Measurements from ENCODE around the gene MRM3.
"Not testable (repeated sequence)": the region's sequence is repeated elsewhere in the genome, so short reads cannot be mapped to it uniquely, and the experiment has no call there.

The MRM3 gene

DNA sequence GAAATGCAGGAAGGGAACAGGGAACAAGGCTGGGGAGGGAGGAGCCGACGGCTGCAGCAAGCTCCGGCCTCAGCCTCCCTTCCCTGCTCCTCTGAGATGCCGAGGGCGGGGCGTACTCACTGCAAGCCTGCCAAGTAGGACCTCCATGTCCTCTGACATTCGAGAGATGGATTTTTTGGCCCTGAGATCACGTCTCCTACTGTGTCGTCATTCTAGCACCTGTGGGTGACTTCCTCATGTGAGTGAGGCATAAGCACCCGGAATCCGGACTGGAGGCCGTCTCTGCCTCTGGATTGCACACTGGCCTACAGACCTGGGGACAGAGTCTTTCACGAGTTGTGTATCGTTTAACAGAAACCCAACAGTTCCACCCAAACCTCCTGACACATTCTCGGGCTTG lies 14.5 kb downstream of the MRM3 start:
- no peak for DNase-seq

DNA sequence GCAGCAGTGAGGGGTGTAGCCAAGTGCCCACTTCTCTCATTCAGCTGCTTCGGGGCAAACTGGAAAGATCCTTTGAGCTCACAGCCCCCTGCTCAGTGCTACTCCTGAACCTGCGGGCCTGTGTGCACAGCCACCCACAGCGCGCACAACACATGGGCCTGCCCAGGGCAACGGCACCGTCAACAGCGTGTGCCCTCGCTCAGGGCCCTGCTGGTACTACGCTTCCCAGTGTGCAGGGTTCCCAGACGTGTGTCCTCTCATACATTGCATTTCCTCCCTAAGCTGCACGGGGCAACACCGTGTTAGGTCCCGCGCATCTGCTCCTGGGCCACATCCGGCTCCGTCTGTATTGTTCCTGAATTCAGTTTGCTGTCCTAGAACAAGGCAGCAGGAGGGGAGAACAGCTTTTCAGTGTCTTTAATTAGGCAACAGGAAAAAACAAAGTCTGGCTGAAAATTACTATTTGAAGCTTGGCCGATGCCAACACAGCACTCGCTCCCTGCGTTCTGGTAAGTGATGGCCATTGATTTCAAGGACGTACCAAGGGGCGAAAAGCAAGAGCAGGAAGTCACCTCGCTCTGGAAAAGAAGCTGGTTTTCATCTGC lies 15.2 kb downstream of the MRM3 start:
- DNase-seq = no peak

DNA sequence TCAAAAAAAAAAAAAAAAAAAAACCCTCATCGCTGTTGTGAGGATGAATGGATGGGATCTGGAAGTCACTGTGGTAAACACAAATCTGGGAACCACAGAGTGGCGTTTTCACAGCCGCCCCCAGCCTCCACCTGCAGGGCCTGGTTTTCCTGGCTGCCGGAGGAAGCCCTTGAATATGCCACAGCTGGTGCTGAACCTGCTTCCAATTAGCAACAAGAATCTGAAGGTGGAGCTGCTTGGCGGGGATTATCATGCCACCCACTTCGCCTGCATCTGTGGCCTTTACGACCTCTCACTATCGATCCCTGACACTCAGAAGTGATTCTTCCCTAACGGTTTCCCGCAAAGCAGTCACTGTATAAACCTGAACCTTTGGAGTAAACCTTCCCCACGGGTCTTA lies 16.1 kb downstream of the MRM3 start:
- DNase-seq = no peak

DNA sequence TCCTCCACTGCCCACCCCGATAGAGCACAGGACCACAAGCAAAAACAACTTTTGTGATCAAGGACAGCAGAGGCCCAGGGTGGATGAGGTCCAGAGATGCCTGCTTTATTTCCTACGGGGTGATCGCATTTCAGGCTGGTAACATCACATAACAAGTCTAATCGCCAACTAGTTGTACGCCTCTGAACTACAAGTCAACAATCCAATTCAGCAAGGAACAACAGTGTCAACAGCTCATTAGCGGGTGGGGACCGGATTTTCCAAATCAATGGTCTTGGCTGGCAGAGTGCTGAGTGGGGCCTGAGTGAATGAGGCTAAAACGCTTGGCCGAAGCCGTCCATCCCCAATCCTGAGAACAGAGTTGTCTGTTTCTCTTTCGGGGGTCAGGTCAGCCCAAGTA lies 17.1 kb downstream of the MRM3 start:
- DNase-seq = no peak

DNA sequence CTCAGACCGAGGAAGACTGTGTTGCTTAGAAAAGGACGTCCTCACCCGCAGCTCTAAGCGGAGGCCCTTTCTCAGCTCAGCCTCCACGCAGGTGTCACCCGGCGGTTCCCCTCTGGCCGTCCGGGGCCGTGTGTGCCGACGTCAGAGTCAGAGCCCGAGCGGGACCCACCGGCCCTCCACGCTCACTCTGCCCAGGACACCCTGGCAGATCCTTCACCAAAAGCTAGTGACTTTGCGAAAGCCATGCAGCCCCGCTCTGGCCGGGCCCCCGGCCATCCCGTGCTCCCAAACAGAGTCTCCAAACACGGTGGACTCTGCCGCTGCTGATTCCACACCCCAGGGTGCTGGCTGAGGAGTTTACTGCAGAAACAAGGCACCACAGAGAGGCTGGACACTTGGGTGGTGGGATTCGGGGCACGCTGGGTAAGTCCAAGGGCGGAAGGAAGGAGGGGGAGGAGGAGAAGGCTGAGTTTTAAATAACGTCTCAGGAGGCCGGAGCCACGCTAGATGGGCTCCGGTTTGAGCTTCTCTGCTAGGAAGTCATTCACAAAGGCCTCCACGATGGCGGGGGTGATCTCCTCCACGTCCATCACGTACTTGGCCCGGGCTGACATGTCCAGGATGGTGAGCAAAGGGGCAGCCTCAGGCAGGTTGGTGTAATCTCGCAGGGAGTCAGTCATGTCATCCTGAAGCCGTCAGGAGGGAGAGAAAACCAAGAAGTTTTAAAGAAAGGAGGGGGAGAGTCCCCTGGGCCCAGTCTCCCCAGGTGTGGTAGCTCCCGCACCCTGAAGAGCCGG lies 18.5 kb downstream of the MRM3 start:
- DNase-seq = no peak

DNA sequence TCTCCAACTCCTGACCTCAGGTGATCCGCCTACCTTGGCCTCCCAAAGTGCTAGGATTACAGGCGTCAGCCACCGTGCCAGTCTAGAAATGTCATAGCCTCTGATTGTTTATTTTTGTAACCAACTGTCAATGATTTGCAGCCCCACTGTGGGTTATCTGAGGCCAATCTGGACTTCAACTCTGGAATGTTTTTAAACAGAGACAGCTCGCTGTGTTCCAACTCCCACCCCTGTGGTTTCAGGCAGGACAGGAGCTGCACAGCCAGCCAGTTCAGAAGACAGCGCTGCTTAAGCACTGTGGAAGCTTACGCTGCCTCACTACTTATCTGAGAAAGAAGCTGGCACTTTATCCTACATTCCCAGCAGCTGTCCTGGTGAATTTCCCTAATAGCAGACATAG lies 19.5 kb downstream of the MRM3 start:
- no peak for DNase-seq

DNA sequence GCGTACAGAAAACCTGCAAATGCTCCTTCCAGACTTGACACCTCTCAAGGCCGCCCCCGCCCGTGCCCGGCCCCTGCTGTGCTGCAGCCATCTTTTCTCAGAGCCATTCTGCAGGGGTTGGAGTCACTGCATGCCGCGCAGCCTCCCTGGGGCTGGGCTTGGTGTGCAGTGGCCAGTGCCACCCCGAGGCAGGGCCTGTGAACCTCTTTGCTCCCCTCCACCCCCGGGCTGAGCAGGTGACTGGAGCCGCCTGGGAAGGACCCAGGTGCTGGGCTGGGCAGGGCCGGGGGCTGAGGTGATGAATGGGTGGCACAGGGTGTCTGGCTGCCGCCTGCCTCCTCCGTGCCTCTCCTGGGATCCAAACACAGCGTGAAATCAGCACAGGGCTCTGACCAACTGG lies 20.3 kb downstream of the MRM3 start:
- DNase-seq = no peak

DNA sequence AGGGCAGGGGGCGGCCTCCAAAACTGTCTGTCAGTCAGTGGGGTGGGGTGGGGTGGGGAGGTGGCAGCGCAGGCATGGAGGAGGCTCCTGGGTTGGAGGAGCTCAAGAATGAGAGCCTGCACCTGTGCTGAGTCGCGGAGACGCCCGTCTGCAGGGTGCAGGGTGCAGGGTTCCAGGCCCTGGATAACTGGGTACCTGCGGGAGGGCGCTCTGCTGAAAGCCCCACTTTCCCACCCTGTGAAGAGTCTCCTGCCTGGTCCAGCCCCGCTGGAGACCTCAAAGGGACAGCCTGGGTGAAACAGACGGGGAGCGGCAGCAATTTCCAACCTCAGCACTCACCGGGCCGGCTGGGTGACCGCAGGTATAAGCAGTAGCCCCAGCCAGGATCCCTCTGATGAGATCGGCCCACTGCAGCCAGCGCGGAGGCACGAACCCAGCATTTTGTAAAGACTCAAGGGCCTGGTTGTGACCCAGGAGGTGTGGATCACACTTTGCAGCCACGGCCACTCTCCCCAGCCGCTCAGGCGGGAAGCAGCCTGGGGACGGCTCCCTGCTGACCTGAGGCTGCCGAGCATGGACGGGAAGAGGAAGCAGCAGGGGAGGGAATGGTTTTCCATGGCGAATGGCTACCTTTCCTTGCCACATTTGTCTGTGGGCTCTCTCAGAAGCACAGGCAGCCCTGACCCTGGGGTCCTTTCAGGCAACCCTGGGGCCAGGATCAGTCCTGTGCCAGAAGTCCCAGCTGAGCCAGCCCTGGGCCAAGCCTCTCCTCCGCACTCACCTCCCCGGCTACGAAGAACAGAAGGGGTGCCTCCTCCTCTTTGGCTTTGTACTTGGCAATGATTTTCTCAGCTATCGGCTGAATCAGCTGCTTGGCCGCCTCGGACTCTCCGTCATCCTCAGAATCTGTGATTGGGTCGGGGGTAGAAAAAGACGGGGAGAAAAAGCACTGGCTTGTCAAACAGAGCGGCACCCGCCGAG lies 21.0 kb downstream of the MRM3 start:
- DNase-seq = no peak

DNA sequence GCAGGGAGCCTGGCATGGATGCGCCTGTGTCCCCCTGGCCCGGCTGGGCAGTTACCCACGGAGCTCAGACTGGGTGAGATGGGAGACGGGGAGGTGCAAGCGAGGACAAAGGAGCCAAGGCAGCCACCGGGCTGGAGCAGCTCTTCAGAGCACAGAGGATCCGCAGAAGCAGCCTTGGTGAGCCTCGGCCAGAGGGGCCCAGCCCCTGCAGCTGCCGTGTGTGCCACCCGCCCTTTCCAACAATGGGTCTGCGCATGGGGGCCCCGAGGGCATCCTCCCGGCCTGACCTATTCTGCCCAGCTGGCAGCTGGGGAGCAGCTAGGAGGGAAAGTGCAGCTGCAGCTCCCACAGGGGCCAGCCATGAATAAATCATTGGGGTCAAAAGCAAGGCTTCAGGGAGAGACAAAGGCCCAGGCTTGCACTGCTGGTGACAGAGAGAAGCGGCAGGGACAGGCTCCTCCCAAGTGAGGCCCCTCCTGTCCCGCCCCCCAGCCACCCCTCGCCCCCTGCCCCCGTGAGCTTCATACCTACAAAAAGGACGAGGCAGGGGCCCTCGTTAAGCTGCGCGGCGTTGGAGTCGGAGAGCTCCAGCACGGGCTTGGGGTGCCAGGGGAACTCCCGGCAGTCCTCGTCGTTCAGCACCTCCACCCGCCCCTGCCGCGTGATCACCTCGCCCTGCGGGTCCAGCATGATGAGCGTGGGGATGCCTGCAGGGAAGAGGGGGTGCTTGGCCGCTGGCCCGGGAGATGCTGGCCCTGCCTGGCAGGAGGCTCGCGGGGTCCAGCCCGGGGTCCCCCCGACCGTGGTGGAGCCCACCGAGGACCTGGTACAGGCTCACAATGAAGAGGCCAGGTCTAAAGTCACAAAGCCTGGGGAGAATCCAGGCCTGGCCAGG lies 22.6 kb downstream of the MRM3 start:
- no peak for DNase-seq

DNA sequence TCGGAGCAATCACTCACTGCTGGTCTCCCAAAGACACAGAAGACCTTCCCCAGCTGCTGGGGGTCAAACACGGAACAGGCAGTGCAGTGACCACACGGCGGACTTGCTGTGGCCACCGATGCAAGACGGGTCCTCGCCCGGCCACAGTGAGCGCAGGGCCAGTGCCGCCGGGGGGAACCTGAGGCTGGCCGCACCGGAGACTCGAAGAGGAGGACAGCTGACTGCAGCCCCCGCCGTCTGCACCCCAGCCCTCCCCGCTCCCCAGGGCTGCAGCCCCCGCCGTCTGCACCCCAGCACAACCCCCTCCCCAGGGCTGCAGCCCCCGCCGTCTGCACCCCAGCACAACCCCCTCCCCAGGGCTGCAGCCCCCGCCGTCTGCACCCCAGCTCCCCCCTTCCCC lies 23.7 kb downstream of the MRM3 start:
- not testable (repeated sequence) for DNase-seq

DNA sequence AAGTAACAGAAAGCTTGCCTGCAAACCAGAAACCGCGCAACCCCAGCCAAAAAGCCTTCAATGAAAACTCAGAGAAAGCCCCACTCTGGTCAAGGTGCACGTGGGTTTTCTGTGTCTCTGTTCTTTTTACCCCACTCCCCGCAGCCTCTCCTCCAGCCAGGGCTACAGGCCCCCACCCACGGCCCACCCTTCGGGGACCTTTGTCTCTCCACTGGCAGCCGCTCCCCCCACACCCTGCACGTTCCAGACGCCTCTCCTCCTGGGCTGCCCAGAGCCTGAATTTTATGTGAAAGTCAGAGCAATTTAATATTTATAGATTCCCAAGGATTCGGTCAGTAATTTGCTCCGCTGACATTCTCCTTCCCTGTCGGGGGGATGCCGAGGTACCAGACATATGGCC lies 24.2 kb downstream of the MRM3 start:
- DNase-seq = no peak

DNA sequence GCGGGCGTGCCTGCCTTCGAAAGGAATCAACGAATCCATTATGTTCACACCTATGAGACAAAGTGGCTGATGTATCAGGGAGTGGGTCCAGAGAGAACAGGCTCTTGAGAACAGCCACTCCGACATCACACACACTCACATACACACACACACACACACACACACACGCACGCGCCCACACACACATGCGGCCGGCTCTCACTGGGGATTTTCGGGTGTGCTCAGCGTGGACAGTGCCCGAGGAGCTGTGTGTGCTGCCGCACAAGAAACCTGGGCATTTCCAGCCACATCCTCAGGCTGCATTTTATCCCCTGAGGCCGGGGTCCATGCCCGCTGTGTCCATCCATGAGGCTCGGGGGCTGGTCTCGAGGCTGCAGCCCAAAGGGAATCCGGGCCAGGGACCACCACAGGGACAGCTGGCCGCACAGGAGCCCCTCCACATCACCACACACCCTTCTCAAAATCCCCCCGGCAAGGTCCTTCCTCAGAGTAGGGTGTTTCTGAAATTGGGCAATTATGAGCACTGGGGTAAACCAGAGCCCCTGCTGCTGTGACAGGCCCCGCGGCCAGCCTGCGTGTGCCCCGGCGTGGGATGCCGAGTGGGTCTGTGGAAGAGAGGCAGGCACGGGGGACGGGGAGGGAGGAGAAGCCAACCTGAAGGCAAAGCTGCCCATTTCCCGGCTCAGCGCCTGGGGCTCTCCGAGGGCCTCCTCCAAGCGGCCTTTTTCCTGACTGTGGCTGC lies 24.8 kb downstream of the MRM3 start:
- DNase-seq = no peak

DNA sequence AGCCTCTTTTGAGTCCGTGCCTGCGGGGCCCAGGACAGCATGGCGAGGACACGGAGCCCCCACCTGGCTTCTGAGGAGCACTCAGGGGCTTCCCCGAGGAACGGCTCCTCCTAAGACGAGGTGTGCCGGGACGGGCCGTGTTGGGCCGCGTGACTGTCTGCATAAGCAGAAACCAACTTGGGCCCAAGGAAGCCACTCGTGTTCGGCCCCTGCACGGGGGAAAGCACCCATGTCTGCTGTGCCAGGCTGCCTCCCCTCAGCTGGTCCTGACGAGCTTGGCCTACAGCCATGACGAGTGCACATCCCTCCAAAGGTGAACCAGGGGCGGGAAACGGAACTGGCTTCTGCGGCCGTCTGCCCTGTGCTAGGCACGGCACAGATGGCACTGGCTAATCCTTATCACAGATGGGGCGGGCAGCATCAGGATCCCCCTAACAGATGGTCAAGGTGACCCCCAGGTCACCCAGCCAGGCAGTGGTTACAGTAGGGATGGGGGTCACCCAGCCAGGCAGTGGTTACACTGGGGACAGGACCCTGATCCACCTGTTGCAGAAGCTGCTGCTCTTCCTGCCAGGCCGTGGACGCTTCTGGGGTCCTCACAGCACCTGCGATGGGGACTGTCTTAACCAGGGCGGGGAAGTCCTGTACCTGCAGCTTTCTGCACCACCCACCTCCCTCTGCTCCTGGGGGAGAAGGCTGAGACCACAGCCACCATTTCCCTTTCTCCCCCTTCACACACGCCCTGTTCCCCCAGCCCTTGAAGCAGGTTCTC lies 25.6 kb downstream of the MRM3 start:
- DNase-seq = no peak

DNA sequence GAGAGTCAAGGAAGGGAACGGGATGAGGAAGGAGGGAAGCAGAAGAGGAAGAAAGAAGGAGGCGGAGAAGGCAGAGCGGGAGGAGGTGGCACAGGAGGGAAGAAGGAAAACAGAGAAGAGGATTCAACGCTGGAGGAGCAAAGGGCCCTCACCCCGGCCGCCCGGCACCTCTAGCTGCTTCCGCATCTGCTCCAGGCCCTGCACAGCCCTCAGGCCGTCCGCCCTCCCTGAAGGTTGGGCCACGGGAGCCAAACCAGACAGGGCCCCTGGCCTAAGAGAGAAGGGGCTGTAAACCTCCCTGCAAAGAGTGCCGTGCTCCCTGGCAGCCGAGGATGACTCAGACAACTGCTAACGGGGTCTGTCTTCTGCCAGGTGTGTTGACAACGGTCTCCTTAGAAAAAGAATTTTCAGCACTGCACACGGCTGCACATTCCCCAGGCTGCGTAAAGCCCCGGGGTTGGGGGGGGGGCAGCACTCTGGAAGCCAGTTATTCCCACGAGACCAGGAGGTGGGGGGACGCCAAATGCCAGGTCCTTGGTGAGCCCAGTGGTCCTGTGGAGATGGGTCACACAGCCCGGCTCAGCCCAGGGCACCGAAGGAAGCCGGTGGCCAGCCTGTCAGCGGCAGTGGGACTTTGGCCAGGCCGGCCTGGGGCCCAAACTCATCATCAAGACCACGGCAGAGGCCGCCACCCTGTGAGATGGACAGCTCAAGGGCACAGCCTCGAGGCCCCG lies 29.1 kb downstream of the MRM3 start:
- no peak for DNase-seq

DNA sequence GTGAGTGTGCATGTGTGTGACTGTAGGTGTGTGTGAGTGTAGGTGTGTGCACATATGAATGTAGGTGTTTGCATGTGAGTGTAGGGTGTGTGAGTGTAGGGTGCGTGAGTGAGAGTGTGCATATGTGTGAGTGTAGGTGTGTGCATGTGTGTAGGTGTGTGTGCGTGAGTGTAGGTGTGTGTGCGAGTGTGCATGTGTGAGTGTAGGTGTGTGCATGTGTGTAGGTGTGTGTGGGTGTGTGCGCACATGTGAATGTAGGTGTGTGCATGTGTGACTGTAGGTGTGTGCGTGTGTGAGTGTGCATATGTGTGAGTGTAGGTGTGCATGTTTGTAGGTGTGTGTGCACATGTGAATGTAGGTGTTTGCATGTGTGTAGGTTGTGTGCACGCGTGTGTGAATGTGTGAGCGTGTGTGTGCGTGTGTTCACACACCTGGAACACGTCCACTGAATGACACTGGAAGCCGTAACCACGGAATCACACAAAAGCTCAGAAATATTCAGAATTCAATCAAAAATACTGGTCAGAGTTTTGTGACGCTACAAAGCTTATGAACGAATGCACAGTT lies 30.6 kb downstream of the MRM3 start:
- no peak for DNase-seq

DNA sequence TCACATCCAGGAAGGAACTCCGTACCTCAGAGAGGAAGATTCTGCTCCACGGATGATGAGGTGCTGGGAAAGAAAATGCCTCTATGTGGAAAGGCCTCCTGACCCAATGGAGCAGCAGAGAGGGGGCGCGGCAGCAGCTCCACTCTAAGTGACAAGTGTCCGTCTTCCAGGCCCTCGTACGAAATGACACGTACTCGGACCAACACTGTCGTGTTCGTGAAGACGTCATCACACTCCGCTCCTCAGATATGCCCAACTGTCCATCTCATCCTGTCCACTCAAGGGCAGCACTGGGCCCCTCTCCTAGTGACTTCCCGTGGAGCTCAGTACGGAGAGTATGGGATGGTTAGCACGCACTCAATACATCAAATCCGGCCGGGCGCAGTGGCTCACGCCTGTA lies 32.2 kb downstream of the MRM3 start:
- DNase-seq = no peak

DNA sequence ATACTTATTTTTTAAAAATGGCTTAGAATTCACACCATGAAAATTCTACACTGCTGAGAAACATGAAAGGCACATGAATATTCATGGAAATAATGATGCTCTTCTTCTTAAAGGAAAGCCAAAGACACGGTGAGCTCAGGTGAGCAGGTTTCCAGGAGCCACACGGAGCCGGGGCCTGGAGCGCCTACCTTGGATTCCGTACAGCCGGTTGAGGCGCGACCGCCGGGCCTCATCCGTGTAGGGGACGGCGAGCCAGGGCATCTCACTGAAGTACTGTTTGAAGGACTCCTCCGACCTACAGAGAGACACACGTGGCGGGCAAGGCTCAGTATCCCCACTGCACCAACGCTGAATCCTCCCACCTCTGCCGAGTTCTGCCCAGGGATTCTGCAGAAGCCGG lies 37.1 kb downstream of the MRM3 start:
- DNase-seq = no peak

DNA sequence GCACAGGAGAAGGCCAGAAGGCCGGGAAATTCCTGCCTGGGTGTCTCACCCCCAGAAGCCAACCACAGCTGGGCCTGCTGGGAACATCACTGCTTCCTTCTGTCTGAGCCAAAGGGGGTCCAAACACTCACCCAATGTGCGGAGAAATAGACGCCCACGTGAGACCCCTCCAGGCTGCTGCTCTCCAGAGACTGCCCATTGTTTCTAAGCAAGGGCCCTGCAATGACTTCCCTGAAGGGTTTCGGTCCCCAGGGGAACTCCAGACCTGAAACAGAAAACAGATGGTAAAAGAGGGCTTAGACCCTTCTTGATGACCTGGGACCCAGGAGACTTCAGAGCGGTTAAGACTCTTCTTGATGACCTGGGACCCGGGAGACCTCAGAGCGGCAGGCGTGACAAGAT lies 41.3 kb downstream of the MRM3 start:
- no peak for DNase-seq

DNA sequence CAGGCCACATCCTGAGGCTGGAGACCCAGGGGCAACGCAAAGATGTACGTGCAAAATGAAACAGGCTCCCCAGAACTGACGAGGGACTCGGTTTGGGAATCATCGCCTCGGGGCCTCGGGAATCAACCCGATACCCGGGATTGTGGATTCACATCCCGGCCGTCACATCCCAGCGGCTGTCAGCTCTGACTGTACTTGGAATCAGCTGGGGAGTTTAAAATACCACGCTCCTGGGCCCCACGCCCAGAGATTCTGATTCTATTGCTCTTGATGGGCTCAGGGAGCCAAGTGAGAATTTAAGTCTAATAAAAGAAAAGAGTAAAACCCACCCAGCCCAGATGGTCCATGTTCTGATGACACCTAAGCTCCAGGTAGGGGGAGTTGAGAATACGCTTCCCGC lies 42.2 kb downstream of the MRM3 start:
- no peak for DNase-seq

DNA sequence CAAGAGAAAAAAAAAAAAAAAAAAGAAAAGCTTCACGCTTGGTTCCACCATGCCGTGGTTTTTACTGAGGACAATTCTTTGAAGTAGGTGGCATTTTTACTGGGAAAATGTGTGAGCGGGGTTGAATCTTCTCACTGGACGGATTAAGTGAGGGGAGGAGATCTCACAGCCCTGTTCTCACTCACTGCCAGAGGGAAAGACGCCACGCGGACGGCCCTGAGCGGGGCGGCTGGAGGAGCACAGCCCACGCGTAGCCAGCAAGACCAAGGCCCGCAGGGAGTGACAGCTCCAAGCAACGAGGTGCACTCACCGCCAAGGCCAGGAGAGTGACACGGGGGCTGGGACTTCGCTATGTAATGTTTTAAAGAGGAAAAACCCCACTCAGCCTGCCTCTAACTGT lies 43.1 kb downstream of the MRM3 start:
- DNase-seq = no peak

Measured in fibroblast of skin of scalp (primary cell).